GM12878 (cell line): ENCODE measurements around the gene LIPA. TPM values are rescaled to one million over a fixed set of nuclear protein-coding genes. Genes with fewer than 3 reads are reported as not detected.

Experiments used
- BCLAF1 ChIP-seq: fragments of 450-650 bp; IDR thresholded peaks from 2 replicates; pipeline ENCODE4 v1.6.1; 2017; ENCODE audit warnings: antibody characterized with exemption, mild to moderate bottlenecking, moderate library complexity
- BHLHE40 ChIP-seq, 2 experiments: fragments of 450-650 bp in 1 of 2; IDR thresholded peaks; 2 replicates each; pipeline ENCODE4 v1.6.1; 2011 to 2017; ENCODE audit warnings: low read depth in 2 of 2, borderline replicate concordance in 1 of 2, improper control_type of control experiment in 1 of 2, low read length in 1 of 2, mild to moderate bottlenecking in 1 of 2
- E2F8 ChIP-seq: fragments of 450-650 bp; IDR thresholded peaks from 2 replicates; pipeline ENCODE4 v1.6.1; 2018; ENCODE audit warnings: mild to moderate bottlenecking, low read depth, moderate library complexity; ENCODE audit not compliant: partially characterized antibody
- HDGF ChIP-seq: fragments of 450-650 bp; IDR thresholded peaks from 2 replicates; pipeline ENCODE4 v1.6.1; 2016; ENCODE audit warnings: antibody characterized with exemption
- NR2F1 ChIP-seq: fragments of 450-650 bp; conservative IDR thresholded peaks from 2 replicates; pipeline ENCODE4 v1.6.1; 2017; ENCODE audit warnings: mild to moderate bottlenecking
- PKNOX1 ChIP-seq: fragments of 450-650 bp; IDR thresholded peaks from 2 replicates; pipeline ENCODE4 v1.6.1; 2016; ENCODE audit warnings: mild to moderate bottlenecking
- POLR2AphosphoS5 ChIP-seq: IDR thresholded peaks from 2 replicates; pipeline ENCODE4 v1.6.1; 2011; ENCODE audit warnings: mild to moderate bottlenecking, low read length, inconsistent platforms
- RAD21 ChIP-seq: IDR thresholded peaks from 2 replicates; pipeline ENCODE4 v1.6.1; 2011; ENCODE audit warnings: mild to moderate bottlenecking, low read depth, low read length, moderate library complexity; ENCODE audit not compliant: insufficient read depth
- RBBP5 ChIP-seq: fragments of 200-600 bp; sonication (generic); conservative IDR thresholded peaks from 2 replicates; pipeline ENCODE4 v1.6.1; 2016
- SMC3 ChIP-seq: IDR thresholded peaks from 2 replicates; pipeline ENCODE4 v1.6.1; 2011; ENCODE audit warnings: low read length, improper control_type of control experiment, borderline replicate concordance
- ZNF217 ChIP-seq: fragments of 450-650 bp; IDR thresholded peaks from 2 replicates; pipeline ENCODE4 v1.6.1; 2017; ENCODE audit warnings: antibody characterized with exemption, mild to moderate bottlenecking
- polyA plus RNA-seq, 11 experiments: library from polyadenylated mRNA; depleted of rRNA in 4 of 11; unstranded in 6 of 11; stranded (reverse) in 5 of 11; fragments of >200 nt; fragmentation: Nextera tagmentation in 4 of 11; fragmentation: Illumina TruSeq in 1 of 11; extraction: Ambion mirVana in 4 of 11; extraction: Trizol in 1 of 11; gene quantifications; 1 replicate in 1 of 11; 2 replicates in 10 of 11; pipeline versions ENCODE4 v1.2.1 to v1.2.3, GENCODE V29; 2011 to 2016; ENCODE audit warnings: inconsistent platforms in 2 of 11, missing spikeins in 2 of 11, low read depth in 1 of 11
- total RNA-seq, 4 experiments: library from RNA; depleted of rRNA in 3 of 4; stranded (reverse); fragments of >200 nt in 3 of 4; fragmentation: Illumina TruSeq in 1 of 4; extraction: Trizol in 1 of 4; gene quantifications; 2 replicates each; pipeline versions ENCODE4 v1.2.1 to v1.2.3, GENCODE V29; 2013 to 2021
- TF ChIP-seq, protein P1 (sequence below): IDR thresholded peaks from 2 replicates; pipeline ENCODE4 v1.6.1; 2012; ENCODE audit warnings: low read depth, low read length, improper control_type of control experiment
- TF ChIP-seq, protein P2 (sequence below): IDR thresholded peaks from 2 replicates; pipeline ENCODE4 v1.6.1; 2011; ENCODE audit warnings: borderline replicate concordance, low read depth, mild to moderate bottlenecking, moderate library complexity, low read length; ENCODE audit not compliant: insufficient read depth, poor library complexity, severe bottlenecking

LIPA gene
- total and polyA plus RNA-seq, 10 of the 15 experiments (the other 5 are each of a cell fraction or from before 2014, with no cell fraction given) = 31.1 to 50.3 (median 39.5) TPM

GRCh38 chr10:89217057-89217990, 34.3 kb downstream of the LIPA start (continued):
- TF ChIP-seq BCLAF1 (no peak), PKNOX1 (peak; percentile 46), NR2F1 (no peak), RBBP5 (no peak), SMC3 (peak; percentile 62; the same call in 1 of the 2 replicates), BHLHE40 (IDR thresholded peaks at IDR 0.05; ENCODE audit: borderline replicate concordance in 1 of 2, low read depth in 2 of 2, low read length in 1 of 2) (no peak), POLR2AphosphoS5 (no peak), HDGF (no peak), RAD21 (peak; percentile 77), ZNF217 (no peak), E2F8 (no peak)
- TF ChIP-seq, protein P1, sequence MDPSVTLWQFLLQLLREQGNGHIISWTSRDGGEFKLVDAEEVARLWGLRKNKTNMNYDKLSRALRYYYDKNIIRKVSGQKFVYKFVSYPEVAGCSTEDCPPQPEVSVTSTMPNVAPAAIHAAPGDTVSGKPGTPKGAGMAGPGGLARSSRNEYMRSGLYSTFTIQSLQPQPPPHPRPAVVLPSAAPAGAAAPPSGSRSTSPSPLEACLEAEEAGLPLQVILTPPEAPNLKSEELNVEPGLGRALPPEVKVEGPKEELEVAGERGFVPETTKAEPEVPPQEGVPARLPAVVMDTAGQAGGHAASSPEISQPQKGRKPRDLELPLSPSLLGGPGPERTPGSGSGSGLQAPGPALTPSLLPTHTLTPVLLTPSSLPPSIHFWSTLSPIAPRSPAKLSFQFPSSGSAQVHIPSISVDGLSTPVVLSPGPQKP = no peak
- TF ChIP-seq, protein P2, sequence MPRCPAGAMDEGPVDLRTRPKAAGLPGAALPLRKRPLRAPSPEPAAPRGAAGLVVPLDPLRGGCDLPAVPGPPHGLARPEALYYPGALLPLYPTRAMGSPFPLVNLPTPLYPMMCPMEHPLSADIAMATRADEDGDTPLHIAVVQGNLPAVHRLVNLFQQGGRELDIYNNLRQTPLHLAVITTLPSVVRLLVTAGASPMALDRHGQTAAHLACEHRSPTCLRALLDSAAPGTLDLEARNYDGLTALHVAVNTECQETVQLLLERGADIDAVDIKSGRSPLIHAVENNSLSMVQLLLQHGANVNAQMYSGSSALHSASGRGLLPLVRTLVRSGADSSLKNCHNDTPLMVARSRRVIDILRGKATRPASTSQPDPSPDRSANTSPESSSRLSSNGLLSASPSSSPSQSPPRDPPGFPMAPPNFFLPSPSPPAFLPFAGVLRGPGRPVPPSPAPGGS = no peak
